Endothelial cell of umbilical vein (primary cell): ENCODE results near the gene HACE1. TPM values are rescaled to one million over a fixed set of nuclear protein-coding genes. Genes with fewer than 3 reads are reported as not detected.

ENCODE experiments used
- BruUV-seq: library from RNA; stranded (reverse); fragments of 400-500 nt; replicated peaks from 2 replicates; lab custom pipeline; 2021; lab: Mats Ljungman, UMichigan
- CTCF ChIA-PET: fragments of 300-600, 350-600 bp; sonication (Branson Sonifier 250); formaldehyde crosslinking; loops from one replicate; lab custom pipeline; 2021; ENCODE audit warnings: antibody characterized with exemption, inconsistent platforms; lab: Charles Lee
- POLR2A ChIA-PET: fragments of 300-600, 350-600 bp; sonication (Branson Sonifier 250); formaldehyde crosslinking; loops from one replicate; lab custom pipeline; 2021; ENCODE audit warnings: antibody characterized with exemption, inconsistent platforms; lab: Charles Lee
- DNase-seq: peaks from one replicate; pipeline ENCODE4 v3.0.0-alpha.2; 2011; ENCODE audit warnings: low read depth, low spot score
- FAIRE-seq: peaks from 2 replicates; lab custom pipeline; 2011; peaks lifted over from hg19 to GRCh38; lab: Jason Lieb, UNC
- H2AFZ ChIP-seq: 2 replicates; pipeline ENCODE4 v1.6.0; 2012; ENCODE audit warnings: low read depth, low read length, control low read depth, inconsistent platforms
- H3K27ac ChIP-seq: 2 replicates; pipeline ENCODE4 v1.5.1; 2011; ENCODE audit warnings: low read depth, mild to moderate bottlenecking, control low read depth, low read length, moderate library complexity; ENCODE audit not compliant: insufficient read depth
- H3K27me3 ChIP-seq, 2 experiments: 2 replicates each; pipeline versions ENCODE4 v1.6.0 to v1.6.1; 2011; ENCODE audit warnings: low read length in 2 of 2, mixed read lengths in 1 of 2; ENCODE audit not compliant: control insufficient read depth in 2 of 2, insufficient read depth in 2 of 2
- H3K36me3 ChIP-seq, 2 experiments: 2 replicates in 1 of 2; 3 replicates in 1 of 2; pipeline ENCODE4 v1.5.1; 2011; ENCODE audit warnings: low read length in 2 of 2, mild to moderate bottlenecking in 1 of 2, moderate library complexity in 1 of 2; ENCODE audit not compliant: control insufficient read depth in 2 of 2, insufficient read depth in 2 of 2; ENCODE audit errors: extremely low read depth in 1 of 2
- H3K4me1 ChIP-seq: 3 replicates; pipeline ENCODE4 v1.5.1; 2011; ENCODE audit warnings: mild to moderate bottlenecking, low read length; ENCODE audit not compliant: control insufficient read depth, insufficient read depth; ENCODE audit errors: extremely low read depth
- H3K4me2 ChIP-seq: 2 replicates; pipeline ENCODE4 v1.6.1; 2011; ENCODE audit warnings: low read length, control low read depth, mixed read lengths; ENCODE audit not compliant: insufficient read depth
- H3K4me3 ChIP-seq, 3 experiments: fragments of 200-600 bp in 1 of 3; sonication (generic), shearing (Covaris generic) in 1 of 3; replicated peaks in 1 of 3; 2 replicates each; pipeline ENCODE4 v1.5.1; 2011 to 2016; ENCODE audit warnings: control low read depth in 3 of 3, low read length in 3 of 3, mild to moderate bottlenecking in 2 of 3, inconsistent platforms in 1 of 3, low read depth in 1 of 3, moderate library complexity in 1 of 3; ENCODE audit not compliant: insufficient read depth in 1 of 3
- H3K79me2 ChIP-seq: 2 replicates; pipeline ENCODE4 v1.6.0; 2012; ENCODE audit warnings: low read length, inconsistent platforms; ENCODE audit not compliant: control insufficient read depth, insufficient read depth
- H3K9ac ChIP-seq: replicated peaks from 2 replicates; pipeline ENCODE3; 2011; ENCODE audit warnings: low read length, control low read depth; ENCODE audit not compliant: insufficient read depth; ENCODE audit errors: extremely low read depth
- H3K9me1 ChIP-seq: replicated peaks from 3 replicates; pipeline ENCODE4 v1.6.0; 2011; ENCODE audit warnings: mild to moderate bottlenecking, low read length; ENCODE audit not compliant: control insufficient read depth, insufficient read depth; ENCODE audit errors: extremely low read depth
- H3K9me3 ChIP-seq: replicated peaks from 2 replicates; pipeline ENCODE4 v1.5.1; 2012; ENCODE audit warnings: low read length, inconsistent platforms; ENCODE audit not compliant: control insufficient read depth, insufficient read depth
- H4K20me1 ChIP-seq: replicated peaks from 2 replicates; pipeline ENCODE3; 2011; ENCODE audit warnings: mild to moderate bottlenecking, low read length; ENCODE audit not compliant: control insufficient read depth, insufficient read depth; ENCODE audit errors: extremely low read depth
- CTCF ChIP-seq, 2 donors: IDR thresholded peaks; 1 replicate in 1 of 2; 2 replicates in 1 of 2; pipeline ENCODE4 v1.5.1; 2011; ENCODE audit warnings: low read length in 2 of 2, mild to moderate bottlenecking in 2 of 2, moderate library complexity in 2 of 2, control low read depth in 1 of 2, inconsistent platforms in 1 of 2, low read depth in 1 of 2; ENCODE audit not compliant: insufficient read depth in 1 of 2; ENCODE audit errors: extremely low read depth in 1 of 2
- EZH2 ChIP-seq: IDR thresholded peaks from 2 replicates; pipeline ENCODE4 v1.6.1; 2012; ENCODE audit warnings: borderline replicate concordance, low read depth, mild to moderate bottlenecking, moderate library complexity, low read length, inconsistent platforms; ENCODE audit not compliant: severe bottlenecking
- FOS ChIP-seq: IDR thresholded peaks from 2 replicates; pipeline ENCODE4 v1.6.1; 2011; ENCODE audit warnings: mild to moderate bottlenecking, low read length, moderate library complexity, borderline replicate concordance; ENCODE audit not compliant: insufficient read depth
- GATA2 ChIP-seq: IDR thresholded peaks from 2 replicates; pipeline ENCODE4 v1.7.0; 2011; ENCODE audit warnings: low read depth, mild to moderate bottlenecking, moderate library complexity, mixed read lengths, low read length; ENCODE audit not compliant: insufficient read length, insufficient read depth
- JUN ChIP-seq: IDR thresholded peaks from 2 replicates; pipeline ENCODE4 v1.6.1; 2011; ENCODE audit warnings: borderline replicate concordance, low read depth; ENCODE audit not compliant: insufficient read length, insufficient read depth
- MYC ChIP-seq: IDR thresholded peaks from one replicate; pipeline ENCODE4 v1.6.1; 2011; ENCODE audit warnings: mild to moderate bottlenecking, low read depth, low read length
- POLR2A ChIP-seq: IDR thresholded peaks from 2 replicates; pipeline ENCODE4 v1.6.1; 2012; ENCODE audit warnings: low read depth, mild to moderate bottlenecking, control low read depth, low read length
- POLR2AphosphoS5 ChIP-seq: IDR thresholded peaks from 2 replicates; pipeline ENCODE4 v1.6.1; 2012; ENCODE audit warnings: low read depth, mild to moderate bottlenecking, control low read depth, low read length, moderate library complexity; ENCODE audit not compliant: insufficient read depth
- dilution Hi-C: fragments of 300-500 bp; cut with MboI; formaldehyde crosslinking; loops from one replicate; pipeline ENCODE4 v1.15.0; 2019; ENCODE audit warnings: low sequenced_read_pairs; ENCODE audit not compliant: extremely low pct_ligation_motif_present
- intact Hi-C: fragments of 100-400 bp; cut with micrococcal nuclease; formaldehyde crosslinking; loops from one replicate; pipeline ENCODE4 v1.10.0; 2022
- polyA plus RNA-seq, 4 experiments: library from polyadenylated mRNA; depleted of rRNA in 3 of 4; stranded (reverse) in 3 of 4; unstranded in 1 of 4; fragments of >200 nt; gene quantifications; 2 replicates each; pipeline versions ENCODE4 v1.2.1 to v1.2.3, GENCODE V29; 2011 to 2012; ENCODE audit warnings: missing spikeins in 1 of 4
- total RNA-seq: library from RNA; stranded (reverse); gene quantifications from 2 replicates; pipeline ENCODE4 v1.2.3, GENCODE V29; 2021
- TF ChIP-seq, protein P1 (sequence below): IDR thresholded peaks from 2 replicates; pipeline ENCODE4 v1.6.1; 2011; ENCODE audit not compliant: insufficient read depth, insufficient read length

HACE1 gene
- total and polyA plus RNA-seq, 2 donors (not counting 3 experiments of a cell fraction or from before 2014, with no cell fraction given) = 4.9 to 14.8 TPM

- no peak for FAIRE-seq
- POLR2A ChIA-PET = no interaction called here
These were observed 106.5 kb downstream of the HACE1 start for GRCh38 chr6:104753251-104753650.

More at GRCh38 chr6:104753251-104753650, 106.5 kb downstream of the HACE1 start:
- dilution Hi-C loops (no loop called here), intact Hi-C loops (no loop called here)
- H3K36me3 ChIP-seq = peaks cover 0 to 2% of the 10 kb centered on the region in 2 experiments
- H3K9me1 ChIP-seq = no peaks in the 10 kb centered on the region
- no peaks in the 10 kb centered on the region for H4K20me1 ChIP-seq
- TF ChIP-seq POLR2A = no peak
- no peak for TF ChIP-seq FOS
- TF ChIP-seq MYC = no peak
- TF ChIP-seq EZH2 = no peak
- TF ChIP-seq CTCF (IDR thresholded peaks at IDR 0.05; ENCODE audit: extremely low read depth in 1 of 2, insufficient read depth in 1 of 2, low read depth in 1 of 2, low read length in 2 of 2) = no peak
- no peak for TF ChIP-seq POLR2AphosphoS5
- TF ChIP-seq GATA2 = no peak
- no peak for TF ChIP-seq JUN
- TF ChIP-seq, protein P1, sequence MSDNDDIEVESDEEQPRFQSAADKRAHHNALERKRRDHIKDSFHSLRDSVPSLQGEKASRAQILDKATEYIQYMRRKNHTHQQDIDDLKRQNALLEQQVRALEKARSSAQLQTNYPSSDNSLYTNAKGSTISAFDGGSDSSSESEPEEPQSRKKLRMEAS = no peak
- H3K4me2 ChIP-seq = no peak overlapping the region
- H2AFZ ChIP-seq = no peak overlapping the region
- no peak overlapping the region for H3K4me3 ChIP-seq
- H3K9me3 ChIP-seq = peaks cover 2% of the 10 kb centered on the region
- BruUV-seq = no TSS peak
- no peaks in the 10 kb centered on the region for H3K79me2 ChIP-seq
- no peak for DNase-seq
- H3K27ac ChIP-seq = no peak overlapping the region
- H3K4me1 ChIP-seq = no peaks in the 10 kb centered on the region
- no peak overlapping the region for H3K9ac ChIP-seq
- CTCF ChIA-PET = no interaction called here
- H3K27me3 ChIP-seq = no peaks in the 10 kb centered on the region
